NOMO-1 treated with dmso at 0.1 percent for 144 hours (cell line): ENCODE results near the gene FMO4.
"Not testable (repeated sequence)": the region's sequence is repeated elsewhere in the genome, so short reads cannot be mapped to it uniquely, and the experiment has no call there.

Experiments
- DNase-seq: peaks from one replicate; lab custom pipeline; 2025; ENCODE audit not compliant: unreplicated experiment; lab: John Stamatoyannopoulos, UW

Gene FMO4, protein sequence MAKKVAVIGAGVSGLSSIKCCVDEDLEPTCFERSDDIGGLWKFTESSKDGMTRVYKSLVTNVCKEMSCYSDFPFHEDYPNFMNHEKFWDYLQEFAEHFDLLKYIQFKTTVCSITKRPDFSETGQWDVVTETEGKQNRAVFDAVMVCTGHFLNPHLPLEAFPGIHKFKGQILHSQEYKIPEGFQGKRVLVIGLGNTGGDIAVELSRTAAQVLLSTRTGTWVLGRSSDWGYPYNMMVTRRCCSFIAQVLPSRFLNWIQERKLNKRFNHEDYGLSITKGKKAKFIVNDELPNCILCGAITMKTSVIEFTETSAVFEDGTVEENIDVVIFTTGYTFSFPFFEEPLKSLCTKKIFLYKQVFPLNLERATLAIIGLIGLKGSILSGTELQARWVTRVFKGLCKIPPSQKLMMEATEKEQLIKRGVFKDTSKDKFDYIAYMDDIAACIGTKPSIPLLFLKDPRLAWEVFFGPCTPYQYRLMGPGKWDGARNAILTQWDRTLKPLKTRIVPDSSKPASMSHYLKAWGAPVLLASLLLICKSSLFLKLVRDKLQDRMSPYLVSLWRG

GRCh38 chr1:171313835-171314320 lies at the start of gene FMO4:
FMO4 (plus strand) TSS chr1:171314183; CDS start chr1:171319826, 5,643 bp downstream.
- peak; percentile 97 for DNase-seq

DNA sequence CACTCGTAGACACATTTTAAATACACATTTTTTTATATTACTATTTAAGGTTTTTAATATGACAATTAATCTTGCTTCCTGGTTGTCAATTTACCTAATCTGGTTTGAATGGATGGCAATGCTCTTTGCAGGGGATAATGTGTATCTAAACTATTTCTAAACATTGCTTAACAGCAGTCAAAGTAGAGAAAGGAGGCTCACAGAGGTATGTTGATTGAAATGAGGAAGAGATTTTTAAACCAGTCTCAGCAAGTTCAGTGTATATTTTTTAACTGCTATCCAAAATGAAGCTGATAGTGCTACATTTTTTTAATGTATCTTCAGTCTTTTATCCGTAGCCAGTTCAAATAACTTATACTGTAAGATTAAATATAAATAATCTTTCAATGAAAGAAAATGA lies 48.3 kb upstream of the FMO4 start:
- DNase-seq, result no peak

DNA sequence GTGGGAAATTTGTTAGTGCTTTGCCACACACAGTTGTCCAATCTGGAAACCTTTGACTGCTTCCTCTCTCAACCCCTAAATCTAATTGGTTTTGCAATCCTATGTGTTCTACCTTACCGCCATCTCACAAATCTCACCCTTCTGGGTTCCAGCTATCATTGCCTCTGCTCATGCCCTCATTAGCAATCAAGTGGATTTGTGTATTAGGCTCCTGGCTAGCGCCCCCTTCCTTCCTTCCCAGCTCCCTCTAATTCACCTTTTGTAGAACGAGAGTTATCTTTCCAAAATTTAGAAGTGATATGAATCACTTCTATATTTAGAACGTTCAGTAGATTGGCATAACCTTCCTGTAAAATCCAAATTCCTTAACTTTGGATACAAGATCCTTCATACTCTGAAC lies 47.1 kb upstream of the FMO4 start:
- DNase-seq, result no peak

GRCh38 chr1:171267391-171267790 lies 46.6 kb upstream of the FMO4 start:
- DNase-seq, result no peak

DNA sequence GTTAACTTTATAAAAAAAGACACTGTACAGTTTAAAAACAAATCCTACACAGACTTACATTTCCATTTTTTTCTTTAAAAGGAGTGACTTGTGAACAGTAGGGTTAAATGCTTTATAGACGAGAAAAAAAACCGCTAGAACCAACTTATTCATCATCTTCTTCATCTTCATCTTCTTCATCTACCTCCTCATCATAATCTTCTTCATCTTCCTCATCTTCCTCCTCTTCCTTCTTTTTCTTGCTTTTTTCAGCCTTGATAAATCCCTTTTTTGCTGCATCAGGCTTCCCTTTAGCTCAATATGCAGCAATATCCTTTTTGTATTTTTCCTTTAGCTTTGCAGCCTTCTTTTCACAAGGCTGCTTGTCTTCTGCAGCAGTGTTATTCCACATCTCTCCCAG lies 43.2 kb upstream of the FMO4 start:
- DNase-seq, result no peak

DNA sequence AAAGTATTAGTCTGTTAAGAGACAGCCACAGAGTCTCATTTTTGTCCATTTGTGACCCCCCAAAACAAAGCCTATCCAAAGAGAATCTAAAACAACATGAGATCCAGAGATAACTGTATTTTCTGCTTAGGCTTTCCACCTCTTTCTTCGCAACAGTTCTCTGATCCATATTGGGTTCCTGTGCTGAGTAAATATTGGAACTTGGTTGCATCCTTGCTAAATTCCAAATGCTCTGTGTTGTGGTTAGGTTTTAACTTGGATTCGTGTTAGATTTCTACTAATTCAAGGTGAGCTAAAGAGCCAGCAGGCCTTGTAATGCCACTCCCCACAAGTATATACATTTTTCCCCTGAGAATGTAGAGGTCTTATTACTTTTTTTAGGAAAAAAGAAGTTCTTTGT lies 36.4 kb upstream of the FMO4 start:
- DNase-seq, result no peak

- no peak for DNase-seq
Observed at GRCh38 chr1:171279234-171279633, 34.7 kb upstream of the FMO4 start.

- DNase-seq, result no peak
Observed at GRCh38 chr1:171279678-171280077, 34.3 kb upstream of the FMO4 start.

DNA sequence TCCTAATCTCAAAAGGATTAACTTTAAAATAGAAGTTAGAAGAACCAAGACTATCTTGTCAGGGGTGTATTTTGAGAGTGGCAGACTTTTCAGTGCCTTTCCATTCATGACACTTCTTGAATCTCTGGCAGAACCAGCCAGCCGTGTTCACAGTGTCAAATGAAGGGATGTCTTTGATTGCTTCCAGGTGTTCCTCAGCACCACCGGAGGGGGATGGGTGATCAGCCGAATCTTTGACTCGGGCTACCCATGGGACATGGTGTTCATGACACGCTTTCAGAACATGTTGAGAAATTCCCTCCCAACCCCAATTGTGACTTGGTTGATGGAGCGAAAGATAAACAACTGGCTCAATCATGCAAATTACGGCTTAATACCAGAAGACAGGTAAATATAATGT lies 33.4 kb upstream of the FMO4 start:
- DNase-seq, result no peak

DNA sequence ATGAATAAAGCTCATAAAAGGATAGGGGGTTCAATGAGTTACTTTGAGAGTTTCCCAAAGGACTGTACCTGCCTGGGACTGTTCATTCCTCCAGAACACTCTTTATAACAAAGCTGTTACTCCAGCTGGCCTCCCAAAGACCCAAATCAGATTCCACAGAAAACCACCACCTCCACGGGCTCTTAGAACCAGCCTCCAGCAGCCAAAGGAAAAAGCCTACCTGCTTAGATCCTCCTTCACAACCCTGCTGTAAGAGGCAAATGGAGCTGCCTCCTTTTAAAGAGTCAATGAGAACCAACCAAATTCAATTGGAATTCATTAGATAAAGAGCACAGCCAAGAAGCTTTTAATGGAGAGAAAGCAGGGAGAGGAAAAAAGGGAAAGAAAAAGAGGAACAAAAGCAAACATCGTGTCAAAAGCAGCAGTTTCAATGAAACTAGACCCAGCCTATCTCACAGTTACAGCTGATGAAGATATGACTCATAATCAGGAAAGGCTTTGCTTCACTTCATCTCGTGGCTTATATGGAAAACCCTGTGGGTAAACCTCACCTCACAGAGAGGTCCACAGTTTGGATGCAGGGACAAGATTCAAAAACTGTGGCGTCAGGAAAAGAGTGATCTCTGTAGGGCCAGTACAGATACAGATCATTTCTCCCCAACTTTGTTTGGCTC lies 27.8 kb upstream of the FMO4 start:
- DNase-seq, result no peak

GRCh38 chr1:171290621-171291020 lies 23.4 kb upstream of the FMO4 start:
- no peak for DNase-seq

- DNase-seq, result no peak
Observed at GRCh38 chr1:171292799-171293198, 21.2 kb upstream of the FMO4 start.

DNA sequence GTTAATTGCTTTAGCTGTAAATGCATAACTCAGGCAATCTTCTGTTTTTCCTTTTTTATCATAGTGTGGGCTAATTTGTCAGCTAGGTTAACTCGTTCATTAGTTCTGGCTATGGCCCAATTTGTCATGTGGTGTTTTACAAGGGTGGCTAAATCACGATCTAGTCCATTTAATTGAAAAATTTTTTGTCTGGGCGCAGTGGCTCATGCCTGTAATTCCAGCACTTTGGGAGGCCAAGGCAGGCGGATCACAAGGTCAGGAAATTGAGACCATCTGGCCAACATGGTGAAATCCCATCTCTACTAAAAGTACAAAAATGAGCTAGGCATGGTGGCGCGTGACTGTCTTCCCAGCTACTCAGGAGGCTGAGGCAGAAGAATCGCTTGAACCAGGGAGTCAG lies 18.6 kb upstream of the FMO4 start:
- not testable (repeated sequence) for DNase-seq

GRCh38 chr1:171295821-171296220 lies 18.2 kb upstream of the FMO4 start:
- DNase-seq, result no peak

GRCh38 chr1:171296897-171297296 lies 17.1 kb upstream of the FMO4 start:
- no peak for DNase-seq

DNA sequence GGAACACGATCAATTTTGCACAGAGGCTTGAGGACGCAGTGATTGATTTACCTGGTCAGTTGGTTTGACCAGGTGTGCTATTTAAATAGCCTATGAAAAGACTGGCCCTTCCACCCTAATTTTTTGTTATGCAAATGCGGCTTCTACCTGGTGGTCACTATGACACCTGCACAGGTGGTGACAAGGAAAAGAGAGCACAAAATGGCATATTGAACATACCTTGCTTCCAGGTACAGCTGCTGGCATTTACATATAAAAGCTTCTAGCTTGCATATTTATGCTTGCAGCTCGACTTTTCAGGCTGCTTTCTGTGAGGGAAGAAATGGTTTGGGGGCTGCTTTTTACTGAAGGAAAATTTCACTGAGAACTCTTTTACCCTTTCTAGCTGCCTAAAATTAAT lies 15.3 kb upstream of the FMO4 start:
- DNase-seq, result no peak

GRCh38 chr1:171299342-171299741 lies 14.6 kb upstream of the FMO4 start:
- no peak for DNase-seq

DNA sequence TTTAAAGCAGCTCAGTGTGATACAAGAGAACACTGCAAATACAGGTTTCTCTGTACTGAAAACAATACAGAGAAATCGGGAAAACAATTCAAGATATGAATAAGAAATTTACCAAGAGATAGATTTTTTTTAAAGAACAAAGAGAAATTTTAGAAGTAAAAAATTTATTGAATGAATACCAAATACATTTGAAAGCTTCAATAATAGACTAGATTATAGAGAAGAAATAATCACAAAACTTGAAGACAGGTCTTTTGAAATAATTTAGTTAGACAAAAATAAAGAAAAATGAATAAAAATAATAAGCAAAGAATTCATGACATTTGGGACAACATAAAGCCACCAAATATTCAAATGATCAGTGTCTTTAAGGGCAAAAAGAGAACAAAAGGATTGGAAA lies 13.6 kb upstream of the FMO4 start:
- no peak for DNase-seq

GRCh38 chr1:171310661-171311087 lies 3.3 kb upstream of the FMO4 start:
- DNase-seq, result no peak

GRCh38 chr1:171311771-171312558 lies 2.0 kb upstream of the FMO4 start:
- no peak for DNase-seq

- DNase-seq, result no peak
Observed at GRCh38 chr1:171313319-171313834, 606 bp upstream of the FMO4 start.
